GM18873 (cell line): ENCODE results near the gene GTF2A1L.
"Not testable (repeated sequence)": the region's sequence is repeated elsewhere in the genome, so short reads cannot be mapped to it uniquely, and the experiment has no call there.

ENCODE experiments used
- ATAC-seq: cut with Tn5 transposase; IDR thresholded peaks from one replicate; pipeline ENCODE4 v1.9.1; 2021; ENCODE audit warnings: mild to moderate bottlenecking, moderate library complexity, moderate number of reproducible peaks; ENCODE audit not compliant: unreplicated experiment, low FRiP score

GTF2A1L gene

GRCh38 chr2:48607307-48608014 lies 10.2 kb upstream of the GTF2A1L start:
- ATAC-seq: no peak

- no peak for ATAC-seq
Measured at GRCh38 chr2:48613211-48613610, 4.4 kb upstream of the GTF2A1L start.

- ATAC-seq: not testable (repeated sequence)
Measured at GRCh38 chr2:48614581-48614980, 3.1 kb upstream of the GTF2A1L start.

GRCh38 chr2:48619526-48619925 lies 1.9 kb downstream of the GTF2A1L start:
- no peak for ATAC-seq

GRCh38 chr2:48620604-48621003 lies 2.9 kb downstream of the GTF2A1L start:
- no peak for ATAC-seq

- ATAC-seq: not testable (repeated sequence)
Measured at GRCh38 chr2:48622691-48623090, 5.0 kb downstream of the GTF2A1L start.

GRCh38 chr2:48624696-48625095 lies 7.0 kb downstream of the GTF2A1L start:
- ATAC-seq: no peak

GRCh38 chr2:48626047-48626446 lies 8.4 kb downstream of the GTF2A1L start:
- ATAC-seq: no peak

GRCh38 chr2:48633143-48633542 lies 15.5 kb downstream of the GTF2A1L start:
- ATAC-seq: no peak

- no peak for ATAC-seq
Measured at GRCh38 chr2:48635786-48636185, 18.1 kb downstream of the GTF2A1L start.

GRCh38 chr2:48638261-48638660 lies 20.6 kb downstream of the GTF2A1L start:
- no peak for ATAC-seq

GRCh38 chr2:48651158-48651790 lies 33.6 kb downstream of the GTF2A1L start:
- ATAC-seq: no peak

- peak; percentile 89 for ATAC-seq
Measured at GRCh38 chr2:48668992-48669391, 51.3 kb downstream of the GTF2A1L start.

GRCh38 chr2:48673581-48673980 lies 55.9 kb downstream of the GTF2A1L start:
- no peak for ATAC-seq

- ATAC-seq: no peak
Measured at GRCh38 chr2:48674933-48675332, 57.3 kb downstream of the GTF2A1L start.

- no peak for ATAC-seq
Measured at GRCh38 chr2:48677450-48677849, 59.8 kb downstream of the GTF2A1L start.

- ATAC-seq: no peak
Measured at GRCh38 chr2:48685126-48685525, 67.5 kb downstream of the GTF2A1L start.

GRCh38 chr2:48691935-48692691 lies 74.5 kb downstream of the GTF2A1L start:
- ATAC-seq: no peak

GRCh38 chr2:48693066-48693465 lies 75.4 kb downstream of the GTF2A1L start:
- ATAC-seq: no peak

- no peak for ATAC-seq
Measured at GRCh38 chr2:48693645-48694044, 76.0 kb downstream of the GTF2A1L start.

- ATAC-seq: no peak
Measured at GRCh38 chr2:48694149-48694548, 76.5 kb downstream of the GTF2A1L start.
